Measurements from ENCODE around the gene LSAMP.

DNA sequence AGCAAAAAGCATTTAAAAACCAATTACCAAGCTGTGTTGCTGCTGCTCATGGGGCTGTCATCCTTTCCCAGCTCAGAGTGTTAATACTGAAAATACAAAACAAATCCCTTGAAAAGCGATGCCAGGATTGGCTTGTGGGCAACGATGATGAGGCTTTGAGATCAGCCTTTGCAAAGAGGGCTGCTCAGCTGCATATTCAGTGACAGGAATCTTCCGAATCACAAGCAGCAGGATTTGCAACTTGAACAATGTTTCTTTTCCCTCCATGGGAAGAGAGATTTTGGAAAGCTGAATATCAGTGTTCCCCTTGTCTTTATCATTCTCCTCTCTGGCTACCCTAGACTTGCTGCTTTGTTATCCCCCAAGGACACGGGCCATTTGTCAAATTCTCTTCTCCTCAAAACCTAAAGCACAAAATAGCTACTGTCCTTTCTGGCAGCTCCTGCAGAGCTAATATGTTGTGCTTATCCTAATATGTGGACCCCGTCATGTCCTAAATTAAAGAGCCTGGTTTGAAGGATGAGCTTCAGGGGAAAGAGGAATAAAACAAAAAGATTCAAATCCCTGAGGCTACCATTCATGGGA is 446.2 kb downstream of the LSAMP start:
- TF ChIP-seq, protein P1, sequence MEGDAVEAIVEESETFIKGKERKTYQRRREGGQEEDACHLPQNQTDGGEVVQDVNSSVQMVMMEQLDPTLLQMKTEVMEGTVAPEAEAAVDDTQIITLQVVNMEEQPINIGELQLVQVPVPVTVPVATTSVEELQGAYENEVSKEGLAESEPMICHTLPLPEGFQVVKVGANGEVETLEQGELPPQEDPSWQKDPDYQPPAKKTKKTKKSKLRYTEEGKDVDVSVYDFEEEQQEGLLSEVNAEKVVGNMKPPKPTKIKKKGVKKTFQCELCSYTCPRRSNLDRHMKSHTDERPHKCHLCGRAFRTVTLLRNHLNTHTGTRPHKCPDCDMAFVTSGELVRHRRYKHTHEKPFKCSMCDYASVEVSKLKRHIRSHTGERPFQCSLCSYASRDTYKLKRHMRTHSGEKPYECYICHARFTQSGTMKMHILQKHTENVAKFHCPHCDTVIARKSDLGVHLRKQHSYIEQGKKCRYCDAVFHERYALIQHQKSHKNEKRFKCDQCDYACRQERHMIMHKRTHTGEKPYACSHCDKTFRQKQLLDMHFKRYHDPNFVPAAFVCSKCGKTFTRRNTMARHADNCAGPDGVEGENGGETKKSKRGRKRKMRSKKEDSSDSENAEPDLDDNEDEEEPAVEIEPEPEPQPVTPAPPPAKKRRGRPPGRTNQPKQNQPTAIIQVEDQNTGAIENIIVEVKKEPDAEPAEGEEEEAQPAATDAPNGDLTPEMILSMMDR (IDR thresholded peaks at IDR 0.05) = no peak
- no peak for TF ChIP-seq POLR2A (IDR thresholded peaks at IDR 0.05)
